ENCODE results near the gene STK10. TPM values are rescaled to one million over a fixed set of nuclear protein-coding genes. Genes with fewer than 3 reads are reported as not detected.

STK10 gene
- total and polyA plus RNA-seq, 9 of the 15 experiments (the other 6 are each of a cell fraction or from before 2014, with no cell fraction given): 0.30 to 6.7 (median 2.4) TPM

- no peak for TF ChIP-seq ATF2 (CRISPR knock-in tag; IDR thresholded peaks at IDR 0.05)
- peak; percentile 40; the same call in 1 of the 2 replicates for TF ChIP-seq CBFA2T3 (IDR thresholded peaks at IDR 0.05)
Measured at GRCh38 chr5:172187118-172188032, 649 bp downstream of the STK10 start (continued).

- ChIA-PET POLR2A (interaction anchor here (0.8 to 1.4 kb wide), 6 partner anchors 7 to 104 kb away, joined by 3 to 4 read pairs (median 3); no protein-coding TSS in a partner anchor), CTCF (ENCODE audit: low intra/inter-chr PET ratio) (no interaction called here)
- Histone ChIP-seq H3K4me1 (replicated peaks in 1 of 2; ENCODE audit: control insufficient read depth in 2 of 2, insufficient read depth in 2 of 2, low read length in 2 of 2) (peaks cover 7 to 19% of the 10 kb centered on the region in 2 experiments; a peak in 3 of 5 replicates), H3K79me2 (ENCODE audit: control insufficient read depth, insufficient read depth, low read length) (no peaks in the 10 kb centered on the region), H4K20me1 (replicated peaks; ENCODE audit: control insufficient read depth, insufficient read depth, low read length) (0 out of 2 replicates have a peak, but pooled peaks cover 3% of the 10 kb centered on the region), H3K27me3 (ENCODE audit: control insufficient read depth in 2 of 2, insufficient read depth in 2 of 2, low read length in 2 of 2) (no peaks in the 10 kb centered on the region), H2AFZ (ENCODE audit: low read depth, low read length) (no peak overlapping the region), H3K9me3 (replicated peaks; ENCODE audit: control insufficient read depth, insufficient read depth, low read depth, low read length) (no peaks in the 10 kb centered on the region), H3K9me1 (ENCODE audit: control insufficient read depth, insufficient read depth, low read length) (no peaks in the 10 kb centered on the region), H3K36me3 (ENCODE audit: control insufficient read depth, insufficient read depth, low read length) (no peaks in the 10 kb centered on the region), H3K4me3 (no peak overlapping the region), H3K9ac (ENCODE audit: insufficient read depth in 1 of 2, low read depth in 2 of 2, low read length in 2 of 2) (no peak overlapping the region), H3K27ac (ENCODE audit: extremely low read depth, low read depth, low read length) (no peak overlapping the region), H3K4me2 (ENCODE audit: insufficient read depth, low read length) (no peak overlapping the region)
- in situ Hi-C loops (cut with MboI) (loop anchor here (5.0 kb wide), 1 partner anchor 74 kb away; no protein-coding TSS in a partner anchor), intact Hi-C loops (cut with micrococcal nuclease) (loop anchor here (5.0 kb wide), 2 partner anchors 44 to 129 kb away; no protein-coding TSS in a partner anchor)
- ATAC-seq: no peak
- DNase-seq (ENCODE audit: extremely low read depth in 1 of 4, low spot score in 3 of 4): no peak
- FAIRE-seq: no peak
- no TSS peak for BruUV-seq (replicated peaks)
- 76% methylated on average over 13 of the region's 13 CpGs for WGBS (ENCODE audit: insufficient coverage, low coverage, missing lambda C conversion rate)
- TF ChIP-seq MTA1 (IDR thresholded peaks at IDR 0.05; ENCODE audit: borderline replicate concordance) (no peak), ZNF398 (CRISPR knock-in tag; IDR thresholded peaks at IDR 0.05) (no peak), CBX3 (IDR thresholded peaks at IDR 0.05; ENCODE audit: borderline replicate concordance in 1 of 2, low read length in 2 of 2) (no peak), MAX (CRISPR knock-in tag; IDR thresholded peaks at IDR 0.05) (no peak), ZNF280B (CRISPR knock-in tag; IDR thresholded peaks at IDR 0.05) (no peak), TBL1XR1 (IDR thresholded peaks at IDR 0.05; ENCODE audit: low read length in 2 of 2) (no peak), CBFA2T3 (IDR thresholded peaks at IDR 0.05) (no peak)
Measured at GRCh38 chr5:172186114-172186695, 1.8 kb downstream of the STK10 start.
